ENCODE results near the gene DYSF.

Gene DYSF

GRCh38 chr2:71532327-71532726, 79.0 kb downstream of the DYSF start:
- H3K4me1 ChIP-seq (ENCODE audit: control insufficient read depth in 2 of 2, insufficient read depth in 1 of 2, low read depth in 1 of 2, low read length in 2 of 2) = no peaks in the 10 kb centered on the region
- H3K36me3 ChIP-seq (replicated peaks in 1 of 2; ENCODE audit: control insufficient read depth in 2 of 2, insufficient read depth in 2 of 2, low read length in 2 of 2) = no peaks in the 10 kb centered on the region
- no peak overlapping the region for H3K4ac ChIP-seq (ENCODE audit: low read length)
- H2BK12ac ChIP-seq (ENCODE audit: low read length) = no peak overlapping the region
- H2AK5ac ChIP-seq (ENCODE audit: low read depth, low read length) = no peak overlapping the region
- H4K8ac ChIP-seq (ENCODE audit: low read depth, low read length) = no peak overlapping the region
- H3K4me3 ChIP-seq (ENCODE audit: low read length in 2 of 2) = no peak overlapping the region
- no peak overlapping the region for H4K91ac ChIP-seq (ENCODE audit: low read depth, low read length, poor library complexity)
- no peak overlapping the region for H2AFZ ChIP-seq (ENCODE audit: low read length)
- DNase-seq (ENCODE audit: low spot score) = no peak
- H3K79me1 ChIP-seq (ENCODE audit: low read depth, low read length) = no peaks in the 10 kb centered on the region
- peaks cover 0 to 3% (median 0%) of the 10 kb centered on the region in 3 experiments for H3K27me3 ChIP-seq (ENCODE audit: control insufficient read depth in 3 of 3, insufficient read depth in 3 of 3, low read depth in 1 of 3, low read length in 3 of 3)
- H3K27ac ChIP-seq (replicated peaks; ENCODE audit: low read length) = no peak overlapping the region
- no peaks in the 10 kb centered on the region for H3K9me3 ChIP-seq (replicated peaks in 1 of 2; ENCODE audit: control insufficient read depth in 2 of 2, insufficient read depth in 1 of 2, low read depth in 1 of 2, low read length in 2 of 2)
- H3K4me2 ChIP-seq (ENCODE audit: insufficient read depth, low read length, poor library complexity, severe bottlenecking) = no peak overlapping the region
- no CpG with 5 or more reads among the region's 2 CpGs for whole genome bisulfite sequencing, 2 donors (ENCODE audit: extremely low coverage in 2 of 2, insufficient read length in 2 of 2, insufficient replicate concordance in 1 of 2)
- no peak overlapping the region for H2BK5ac ChIP-seq (ENCODE audit: low read length)
- H3K23ac ChIP-seq (ENCODE audit: low read depth, low read length, poor library complexity) = no peak overlapping the region
- no peak overlapping the region for H2BK120ac ChIP-seq (ENCODE audit: low read depth, low read length)
- peak overlapping the region; percentile 15 for H3K14ac ChIP-seq (ENCODE audit: low read length)
- H3K9ac ChIP-seq (ENCODE audit: low read depth, low read length, poor library complexity) = no peak overlapping the region
- H2BK15ac ChIP-seq (ENCODE audit: low read length) = no peak overlapping the region
- H3K18ac ChIP-seq (ENCODE audit: low read length) = no peak overlapping the region

GRCh38 chr2:71534201-71534600, 80.8 kb downstream of the DYSF start:
- Histone ChIP-seq H3K9ac (ENCODE audit: low read depth, low read length, poor library complexity) (no peak overlapping the region), H3K23ac (ENCODE audit: low read depth, low read length, poor library complexity) (no peak overlapping the region), H3K36me3 (replicated peaks in 1 of 2; ENCODE audit: control insufficient read depth in 2 of 2, insufficient read depth in 2 of 2, low read length in 2 of 2) (no peaks in the 10 kb centered on the region), H3K4me2 (ENCODE audit: insufficient read depth, low read length, poor library complexity, severe bottlenecking) (no peak overlapping the region), H2AFZ (ENCODE audit: low read length) (no peak overlapping the region), H3K79me1 (ENCODE audit: low read depth, low read length) (no peaks in the 10 kb centered on the region), H3K4me3 (ENCODE audit: low read length in 2 of 2) (no peak overlapping the region), H2BK120ac (ENCODE audit: low read depth, low read length) (no peak overlapping the region), H3K14ac (ENCODE audit: low read length) (no peak overlapping the region), H3K9me3 (replicated peaks in 1 of 2; ENCODE audit: control insufficient read depth in 2 of 2, insufficient read depth in 1 of 2, low read depth in 1 of 2, low read length in 2 of 2) (no peaks in the 10 kb centered on the region), H2BK5ac (ENCODE audit: low read length) (no peak overlapping the region), H2BK12ac (ENCODE audit: low read length) (no peak overlapping the region), H3K27me3 (ENCODE audit: control insufficient read depth in 3 of 3, insufficient read depth in 3 of 3, low read depth in 1 of 3, low read length in 3 of 3) (peaks cover 0 to 2% (median 0%) of the 10 kb centered on the region in 3 experiments), H2BK15ac (ENCODE audit: low read length) (no peak overlapping the region), H4K8ac (ENCODE audit: low read depth, low read length) (no peak overlapping the region), H3K27ac (replicated peaks; ENCODE audit: low read length) (no peak overlapping the region), H2AK5ac (ENCODE audit: low read depth, low read length) (no peak overlapping the region), H3K4ac (ENCODE audit: low read length) (no peak overlapping the region), H4K91ac (ENCODE audit: low read depth, low read length, poor library complexity) (no peak overlapping the region), H3K18ac (ENCODE audit: low read length) (no peak overlapping the region), H3K4me1 (ENCODE audit: control insufficient read depth in 2 of 2, insufficient read depth in 1 of 2, low read depth in 1 of 2, low read length in 2 of 2) (no peaks in the 10 kb centered on the region)
- DNase-seq (ENCODE audit: low spot score) = no peak
- no CpG with 5 or more reads among the region's 1 CpG for WGBS, 2 donors (ENCODE audit: extremely low coverage in 2 of 2, insufficient read length in 2 of 2, insufficient replicate concordance in 1 of 2)

- Histone ChIP-seq H3K18ac (ENCODE audit: low read length) (peak overlapping the region; percentile 46), H3K14ac (ENCODE audit: low read length) (peak overlapping the region; percentile 50), H3K23ac (ENCODE audit: low read depth, low read length, poor library complexity) (no peak overlapping the region), H3K27ac (replicated peaks; ENCODE audit: low read length) (no peak overlapping the region), H3K4me3 (ENCODE audit: low read length in 2 of 2) (no peak overlapping the region), H2BK5ac (ENCODE audit: low read length) (no peak overlapping the region), H4K91ac (ENCODE audit: low read depth, low read length, poor library complexity) (no peak overlapping the region), H3K9ac (ENCODE audit: low read depth, low read length, poor library complexity) (no peak overlapping the region), H3K4me2 (ENCODE audit: insufficient read depth, low read length, poor library complexity, severe bottlenecking) (no peak overlapping the region), H2BK12ac (ENCODE audit: low read length) (no peak overlapping the region), H3K27me3 (ENCODE audit: control insufficient read depth in 3 of 3, insufficient read depth in 3 of 3, low read depth in 1 of 3, low read length in 3 of 3) (no peaks in the 10 kb centered on the region), H3K9me3 (replicated peaks in 1 of 2; ENCODE audit: control insufficient read depth in 2 of 2, insufficient read depth in 1 of 2, low read depth in 1 of 2, low read length in 2 of 2) (no peaks in the 10 kb centered on the region), H3K4ac (ENCODE audit: low read length) (no peak overlapping the region), H2BK15ac (ENCODE audit: low read length) (no peak overlapping the region), H2AFZ (ENCODE audit: low read length) (no peak overlapping the region), H3K79me1 (ENCODE audit: low read depth, low read length) (no peaks in the 10 kb centered on the region), H4K8ac (ENCODE audit: low read depth, low read length) (no peak overlapping the region), H2BK120ac (ENCODE audit: low read depth, low read length) (no peak overlapping the region), H3K36me3 (replicated peaks in 1 of 2; ENCODE audit: control insufficient read depth in 2 of 2, insufficient read depth in 2 of 2, low read length in 2 of 2) (no peaks in the 10 kb centered on the region), H3K4me1 (ENCODE audit: control insufficient read depth in 2 of 2, insufficient read depth in 1 of 2, low read depth in 1 of 2, low read length in 2 of 2) (no peaks in the 10 kb centered on the region), H2AK5ac (ENCODE audit: low read depth, low read length) (no peak overlapping the region)
- no CpG with 5 or more reads among the region's 4 CpGs for WGBS, 2 donors (ENCODE audit: extremely low coverage in 2 of 2, insufficient read length in 2 of 2, insufficient replicate concordance in 1 of 2)
- no peak for DNase-seq (ENCODE audit: low spot score)
Measured at GRCh38 chr2:71534826-71535225, 81.5 kb downstream of the DYSF start.

- Histone ChIP-seq H2BK5ac (ENCODE audit: low read length) (no peak overlapping the region), H3K9me3 (replicated peaks in 1 of 2; ENCODE audit: control insufficient read depth in 2 of 2, insufficient read depth in 1 of 2, low read depth in 1 of 2, low read length in 2 of 2) (no peaks in the 10 kb centered on the region), H4K91ac (ENCODE audit: low read depth, low read length, poor library complexity) (no peak overlapping the region), H3K23ac (ENCODE audit: low read depth, low read length, poor library complexity) (no peak overlapping the region), H4K8ac (ENCODE audit: low read depth, low read length) (no peak overlapping the region), H3K9ac (ENCODE audit: low read depth, low read length, poor library complexity) (no peak overlapping the region), H2AFZ (ENCODE audit: low read length) (no peak overlapping the region), H3K4me1 (ENCODE audit: control insufficient read depth in 2 of 2, insufficient read depth in 1 of 2, low read depth in 1 of 2, low read length in 2 of 2) (no peaks in the 10 kb centered on the region), H3K79me1 (ENCODE audit: low read depth, low read length) (no peaks in the 10 kb centered on the region), H2BK12ac (ENCODE audit: low read length) (no peak overlapping the region), H3K4me2 (ENCODE audit: insufficient read depth, low read length, poor library complexity, severe bottlenecking) (no peak overlapping the region), H3K36me3 (replicated peaks in 1 of 2; ENCODE audit: control insufficient read depth in 2 of 2, insufficient read depth in 2 of 2, low read length in 2 of 2) (no peaks in the 10 kb centered on the region), H3K4me3 (ENCODE audit: low read length in 2 of 2) (no peak overlapping the region), H2BK120ac (ENCODE audit: low read depth, low read length) (no peak overlapping the region), H3K14ac (ENCODE audit: low read length) (peak overlapping the region; percentile 58), H2AK5ac (ENCODE audit: low read depth, low read length) (no peak overlapping the region), H3K18ac (ENCODE audit: low read length) (no peak overlapping the region), H2BK15ac (ENCODE audit: low read length) (no peak overlapping the region), H3K4ac (ENCODE audit: low read length) (no peak overlapping the region), H3K27me3 (ENCODE audit: control insufficient read depth in 3 of 3, insufficient read depth in 3 of 3, low read depth in 1 of 3, low read length in 3 of 3) (no peaks in the 10 kb centered on the region), H3K27ac (replicated peaks; ENCODE audit: low read length) (no peak overlapping the region)
- WGBS, 2 donors (ENCODE audit: extremely low coverage in 2 of 2, insufficient read length in 2 of 2, insufficient replicate concordance in 1 of 2) = no CpG with 5 or more reads among the region's 7 CpGs
- DNase-seq (ENCODE audit: low spot score) = no peak
Measured at GRCh38 chr2:71535526-71535925, 82.2 kb downstream of the DYSF start.
